ENCODE measurements around the gene CFAP100. TPM values are rescaled to one million over a fixed set of nuclear protein-coding genes. Genes with fewer than 3 reads are reported as not detected.

CFAP100 gene
- total RNA-seq, 1 experiment from 2014 or later, result not detected

DNA sequence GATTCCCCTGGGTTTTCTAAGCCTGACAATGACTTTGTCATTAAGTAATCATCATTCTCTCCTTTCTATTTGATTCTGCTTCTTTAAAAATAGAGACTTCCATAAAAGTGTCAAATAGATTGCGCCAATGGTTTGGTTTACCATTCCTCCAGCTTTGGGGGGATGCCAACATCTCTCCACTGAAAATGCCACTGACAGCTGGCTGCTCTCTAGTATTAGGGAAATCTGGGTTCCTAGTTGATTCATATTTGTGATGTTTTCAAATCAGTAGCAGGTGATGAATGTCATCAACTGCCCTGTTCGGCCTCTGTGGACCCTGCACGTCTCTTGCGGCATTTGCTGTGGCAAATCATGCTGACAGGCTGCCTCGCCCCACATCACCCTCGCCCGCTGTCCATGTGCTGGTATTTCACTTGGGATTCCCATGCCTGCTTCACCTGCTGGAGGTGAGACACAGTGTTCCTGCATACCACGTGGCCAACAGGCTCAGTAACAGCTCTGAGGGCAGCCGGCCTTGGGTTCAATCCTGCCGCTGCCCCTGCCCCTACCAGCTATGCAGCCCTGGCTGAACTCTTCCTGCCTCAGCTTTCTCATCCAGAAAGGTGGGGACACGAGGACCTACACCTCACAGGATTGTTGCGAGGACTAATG lies 52.9 kb downstream of the CFAP100 start:
- in situ Hi-C loops (cut with HindIII; ENCODE audit: low pct_unique_long_range_greater_than_20kb, low sequenced_read_pairs), result no loop called here
- no peak for DNase-seq (ENCODE audit: low read depth)

DNA sequence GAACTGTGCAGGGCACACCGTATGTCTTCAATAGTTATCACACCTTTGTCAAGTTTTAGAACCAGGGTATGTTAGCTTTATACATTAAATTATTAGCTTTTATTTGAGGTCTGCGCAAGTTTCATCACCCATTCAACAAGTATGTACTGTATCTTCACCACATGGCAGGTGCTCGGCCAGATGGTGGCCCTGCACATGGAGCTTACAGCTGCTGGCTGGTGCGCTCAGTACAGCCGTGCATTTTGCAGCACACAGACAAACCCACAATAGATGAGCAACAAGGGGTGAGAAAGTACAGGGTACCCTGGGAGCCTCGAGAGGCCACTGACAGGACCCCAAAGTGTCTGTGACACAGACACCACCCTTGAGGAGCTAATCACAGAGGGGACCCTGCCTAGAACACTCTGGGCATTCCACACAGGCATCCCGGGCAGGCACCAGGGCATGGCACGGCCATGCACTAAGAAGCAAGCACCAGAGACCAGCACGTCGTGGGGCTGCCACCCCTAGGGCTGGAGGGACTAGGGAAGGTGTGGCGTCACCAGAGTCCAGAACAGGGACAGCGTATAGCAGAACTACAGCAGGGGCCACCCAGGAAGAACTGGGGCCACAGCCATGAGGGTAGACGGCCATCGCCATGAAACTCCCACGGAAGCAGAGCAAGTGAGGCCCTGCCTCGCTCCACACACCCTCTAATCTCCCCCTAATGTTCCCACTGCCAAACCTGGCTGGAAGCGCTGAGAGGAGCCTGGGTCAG lies 53.6 kb downstream of the CFAP100 start:
- no peak for DNase-seq (ENCODE audit: low read depth)
- in situ Hi-C loops (cut with HindIII; ENCODE audit: low pct_unique_long_range_greater_than_20kb, low sequenced_read_pairs), result no loop called here

DNA sequence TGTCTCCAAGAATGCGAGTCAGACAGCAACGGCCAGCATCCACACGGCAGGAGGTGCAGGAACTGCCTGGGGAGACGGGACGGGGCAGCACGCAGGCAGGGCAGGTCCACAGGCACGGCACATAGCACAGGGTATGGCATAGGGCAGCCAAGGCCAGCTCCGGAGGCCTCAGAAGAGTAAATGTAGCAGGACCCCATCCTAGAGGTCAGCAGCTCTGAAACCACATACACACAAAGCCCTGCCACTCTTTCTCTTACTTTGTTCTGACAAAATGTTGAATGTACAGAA lies 54.1 kb downstream of the CFAP100 start:
- in situ Hi-C loops (cut with HindIII; ENCODE audit: low pct_unique_long_range_greater_than_20kb, low sequenced_read_pairs), result no loop called here
- DNase-seq (ENCODE audit: low read depth), result no peak

DNA sequence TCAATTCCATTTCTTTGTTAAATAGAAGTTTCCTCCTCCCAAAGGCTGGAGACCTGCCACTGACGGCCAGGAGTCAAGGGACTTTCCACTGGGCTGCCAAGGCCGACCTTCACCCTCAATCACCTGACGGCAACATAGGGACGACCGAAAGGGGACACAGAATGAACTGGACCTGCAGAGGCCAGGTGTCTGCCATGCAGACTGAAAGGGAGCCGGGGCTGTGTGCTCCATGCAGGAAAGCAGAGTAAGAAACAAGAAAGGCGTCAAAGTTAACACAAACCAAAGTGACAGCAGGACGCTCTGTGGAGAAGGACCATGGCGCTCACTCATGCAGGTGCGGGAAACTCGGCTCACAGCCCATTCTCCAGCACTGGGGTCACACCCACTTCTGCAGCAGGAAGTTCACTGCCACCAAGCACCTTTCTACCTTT lies 54.9 kb downstream of the CFAP100 start:
- in situ Hi-C loops (cut with HindIII; ENCODE audit: low pct_unique_long_range_greater_than_20kb, low sequenced_read_pairs), result no loop called here
- no peak for DNase-seq (ENCODE audit: low read depth)

DNA sequence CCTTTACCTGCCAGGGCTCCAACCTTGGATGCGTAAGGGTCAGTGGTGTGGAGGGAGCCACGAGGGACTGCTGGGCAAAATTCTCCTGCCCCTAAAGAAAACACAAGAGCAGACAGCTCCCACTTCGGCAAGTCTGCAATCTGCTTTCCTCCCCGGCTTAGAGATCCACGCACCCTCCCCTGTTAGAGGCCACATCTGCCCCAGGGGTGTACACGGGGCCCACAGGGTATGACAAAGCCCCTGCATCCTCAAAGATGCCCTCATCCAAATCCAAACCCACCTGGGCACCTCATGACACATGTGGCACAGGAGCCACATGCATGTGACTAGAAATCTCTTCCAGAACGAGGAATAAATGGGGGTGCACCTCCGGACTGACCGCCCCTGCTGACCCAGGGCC lies 55.5 kb downstream of the CFAP100 start:
- in situ Hi-C loops (cut with HindIII; ENCODE audit: low pct_unique_long_range_greater_than_20kb, low sequenced_read_pairs), result no loop called here
- DNase-seq (ENCODE audit: low read depth), result no peak

DNA sequence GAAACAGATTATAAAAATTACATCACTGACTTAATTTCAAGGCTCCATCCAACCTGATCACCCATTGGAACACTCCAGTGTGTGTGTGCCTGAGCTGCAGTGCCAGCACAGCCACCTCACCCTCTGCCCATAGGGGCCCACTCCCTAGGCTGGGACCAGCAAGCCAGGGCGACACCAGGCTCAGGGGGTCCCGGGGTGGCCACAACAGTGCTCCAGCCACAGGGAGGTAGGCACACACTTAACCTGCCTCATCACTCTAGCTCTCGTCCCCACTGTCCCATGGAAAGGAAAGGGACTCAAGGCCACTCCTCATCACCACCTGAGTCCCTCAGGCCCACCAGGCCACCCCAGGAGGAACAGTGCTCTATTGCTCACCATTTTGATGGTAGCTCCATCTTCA lies 56.0 kb downstream of the CFAP100 start:
- in situ Hi-C loops (cut with HindIII; ENCODE audit: low pct_unique_long_range_greater_than_20kb, low sequenced_read_pairs), result no loop called here
- DNase-seq (ENCODE audit: low read depth), result no peak

DNA sequence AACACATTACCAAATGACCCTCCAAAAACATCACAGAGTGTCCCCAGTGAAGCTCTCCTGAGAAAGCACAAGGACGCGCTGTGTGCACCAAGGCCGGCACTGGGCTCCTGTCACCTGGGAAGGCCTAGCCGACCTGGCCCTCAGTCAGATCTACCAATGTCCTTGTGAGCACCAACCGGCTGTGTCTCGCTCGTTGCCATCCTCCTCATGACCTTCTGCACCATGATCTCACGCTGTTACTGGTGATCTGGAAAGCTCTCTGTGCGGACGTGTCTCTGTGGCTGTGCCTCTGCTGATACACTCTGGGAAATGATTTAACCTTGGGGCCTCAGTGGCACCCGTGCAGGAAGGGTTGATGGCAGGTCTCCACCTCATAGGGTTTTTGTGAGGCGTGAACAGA lies 56.8 kb downstream of the CFAP100 start:
- no peak for DNase-seq (ENCODE audit: low read depth)
- in situ Hi-C loops (cut with HindIII; ENCODE audit: low pct_unique_long_range_greater_than_20kb, low sequenced_read_pairs), result no loop called here

DNA sequence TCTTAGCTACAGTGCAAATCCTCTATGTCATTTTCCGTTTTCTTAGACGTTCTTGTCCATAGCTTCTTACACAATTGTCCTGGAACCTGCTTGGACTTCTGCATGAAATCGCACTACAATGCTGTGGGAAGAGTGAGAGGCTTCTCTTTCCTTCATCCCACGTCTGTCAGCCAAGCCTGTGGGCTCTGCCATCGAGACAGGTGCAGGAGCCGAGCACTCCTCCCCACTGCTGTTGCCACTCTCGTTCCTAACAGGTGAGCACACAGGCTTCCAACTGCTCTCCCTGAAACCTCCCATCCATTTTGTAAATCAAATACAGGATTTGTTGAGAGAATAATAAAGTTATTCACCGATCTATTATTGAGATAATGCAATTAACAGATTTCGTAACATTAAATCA lies 57.5 kb downstream of the CFAP100 start:
- in situ Hi-C loops (cut with HindIII; ENCODE audit: low pct_unique_long_range_greater_than_20kb, low sequenced_read_pairs), result no loop called here
- no peak for DNase-seq (ENCODE audit: low read depth)

DNA sequence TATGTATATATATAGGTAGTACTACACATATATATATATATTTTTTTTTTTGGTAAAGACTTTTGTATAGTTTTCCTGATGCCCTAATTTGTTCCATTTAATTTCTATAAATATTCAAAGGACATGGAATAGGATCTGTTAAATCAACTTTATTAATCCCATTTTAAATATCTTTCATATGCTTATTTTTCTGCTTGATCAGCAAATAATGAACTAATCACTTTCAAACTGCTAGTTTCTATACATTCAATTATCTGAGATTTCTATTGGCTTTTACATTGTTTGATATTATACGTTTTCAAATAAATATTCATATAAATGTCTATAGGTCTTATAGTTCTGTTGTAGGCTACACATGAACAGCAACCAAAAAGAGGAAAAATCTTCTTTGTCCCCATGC lies 59.3 kb downstream of the CFAP100 start:
- no peak for DNase-seq (ENCODE audit: low read depth)
- in situ Hi-C loops (cut with HindIII; ENCODE audit: low pct_unique_long_range_greater_than_20kb, low sequenced_read_pairs), result no loop called here

DNA sequence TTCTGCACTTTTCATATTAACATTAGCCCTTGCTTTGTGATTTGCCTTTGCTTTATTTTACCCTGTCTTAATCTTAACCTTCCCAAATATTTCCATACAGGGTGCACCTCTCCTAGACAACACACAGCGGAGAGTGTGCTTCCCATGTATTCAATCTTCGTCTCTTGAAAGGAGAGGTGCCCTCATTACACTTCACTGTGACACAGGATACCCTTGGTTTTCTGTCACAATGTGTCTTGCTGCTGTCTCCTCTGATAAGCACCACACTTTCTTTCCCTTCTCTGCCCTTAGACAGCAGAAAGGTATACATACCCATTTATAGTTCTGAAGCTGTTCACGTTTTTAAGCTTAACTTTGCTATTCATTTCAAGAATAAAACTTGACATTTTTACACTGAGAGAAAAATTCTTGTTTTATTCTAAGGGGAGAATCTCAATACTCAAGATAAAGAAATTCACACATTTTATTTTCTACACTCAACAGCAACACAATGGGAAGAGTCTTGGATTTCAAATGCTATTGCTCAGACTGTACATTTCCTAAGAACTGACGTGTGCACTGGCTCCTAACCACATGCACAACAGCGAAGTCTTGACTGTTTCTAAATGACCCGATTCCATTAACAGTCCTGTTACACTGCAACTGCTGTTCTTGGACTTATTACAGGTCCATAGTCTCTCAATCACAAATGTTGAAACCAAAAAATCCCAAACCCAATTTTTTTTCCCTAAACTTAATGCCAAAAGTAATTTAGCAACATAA lies 59.9 kb downstream of the CFAP100 start:
- no peak for DNase-seq (ENCODE audit: low read depth)
- in situ Hi-C loops (cut with HindIII; ENCODE audit: low pct_unique_long_range_greater_than_20kb, low sequenced_read_pairs), result no loop called here

DNA sequence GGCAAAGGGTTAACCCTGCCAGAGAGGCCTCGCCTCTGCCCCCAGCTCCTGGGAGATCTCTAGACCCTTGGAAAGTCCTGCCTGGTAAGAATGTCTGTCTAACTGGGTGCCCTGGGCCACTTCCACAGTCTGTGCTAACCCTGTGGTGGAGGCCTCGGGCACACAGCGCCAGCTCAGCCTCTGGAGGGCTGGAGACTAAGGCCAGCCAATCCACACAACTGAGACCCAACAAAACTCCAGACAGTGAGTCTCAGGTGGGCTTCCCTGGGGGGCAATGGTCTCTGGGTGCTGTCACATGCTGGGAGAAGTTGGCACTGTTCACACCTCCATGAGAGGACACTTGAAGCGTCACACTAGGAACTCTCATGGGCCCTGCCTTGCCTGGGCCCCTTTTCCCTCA lies 61.5 kb downstream of the CFAP100 start:
- DNase-seq (ENCODE audit: low read depth), result no peak
- in situ Hi-C loops (cut with HindIII; ENCODE audit: low pct_unique_long_range_greater_than_20kb, low sequenced_read_pairs), result no loop called here

DNA sequence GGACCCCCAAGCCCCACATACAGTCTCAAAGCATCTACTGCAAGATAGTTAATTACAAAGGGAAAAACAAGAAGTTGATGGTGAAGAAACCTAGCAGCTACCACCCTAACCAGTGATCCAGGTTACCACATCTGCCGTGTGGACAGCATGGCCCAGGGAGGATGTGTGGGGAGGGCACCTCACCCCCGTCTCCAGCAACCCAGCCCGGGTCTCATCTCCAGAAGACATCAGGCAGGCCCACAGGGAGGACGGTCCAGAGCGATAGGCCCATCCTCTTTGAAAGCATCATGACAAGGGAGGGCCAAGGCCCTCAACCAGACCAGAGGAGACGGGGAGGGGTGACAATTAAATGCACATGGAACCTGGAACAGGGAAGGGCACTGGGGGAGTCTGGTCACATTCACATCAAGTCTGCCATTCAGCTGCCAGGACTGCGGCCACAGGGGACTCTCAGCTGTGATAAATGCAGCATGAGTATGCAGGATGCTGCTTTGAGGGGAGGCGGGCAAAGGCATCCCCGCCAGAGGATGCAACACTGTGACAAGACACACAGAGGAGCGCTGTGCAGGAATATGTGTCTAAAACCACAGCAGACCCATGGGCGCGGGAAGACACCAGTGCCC lies 62.2 kb downstream of the CFAP100 start:
- in situ Hi-C loops (cut with HindIII; ENCODE audit: low pct_unique_long_range_greater_than_20kb, low sequenced_read_pairs), result no loop called here
- no peak for DNase-seq (ENCODE audit: low read depth)

DNA sequence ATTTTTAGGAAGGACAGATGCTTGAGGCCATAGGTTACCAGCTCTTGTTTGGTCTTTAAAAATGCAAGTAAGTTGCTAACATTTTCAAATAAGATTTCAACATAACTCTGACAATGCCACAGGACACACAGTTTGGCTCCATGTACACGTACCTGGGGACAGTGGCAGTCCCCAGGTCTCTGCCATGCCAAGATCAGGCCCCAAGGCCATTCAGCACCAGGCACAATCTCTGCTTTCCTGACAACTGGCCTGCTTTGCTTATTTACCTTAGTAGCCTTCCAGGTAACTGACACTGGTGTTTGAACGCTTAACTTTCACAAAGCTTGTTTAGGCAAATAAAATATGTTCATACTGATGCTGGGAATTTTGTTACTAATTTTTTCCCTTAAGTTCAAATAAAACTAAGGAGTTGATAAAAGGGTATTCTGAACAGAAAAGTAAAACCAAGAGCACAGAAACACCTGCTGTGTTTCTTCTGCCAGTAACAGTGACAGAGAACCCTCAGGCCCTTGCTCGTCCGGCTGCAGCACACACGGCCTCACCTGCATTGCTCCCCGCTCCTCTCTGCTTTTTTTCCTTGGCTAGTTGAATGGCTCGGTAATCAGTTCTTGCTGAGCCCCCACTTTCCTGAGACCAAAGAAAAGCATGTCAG lies 64.5 kb downstream of the CFAP100 start:
- DNase-seq (ENCODE audit: low read depth), result no peak
- in situ Hi-C loops (cut with HindIII; ENCODE audit: low pct_unique_long_range_greater_than_20kb, low sequenced_read_pairs), result no loop called here

DNA sequence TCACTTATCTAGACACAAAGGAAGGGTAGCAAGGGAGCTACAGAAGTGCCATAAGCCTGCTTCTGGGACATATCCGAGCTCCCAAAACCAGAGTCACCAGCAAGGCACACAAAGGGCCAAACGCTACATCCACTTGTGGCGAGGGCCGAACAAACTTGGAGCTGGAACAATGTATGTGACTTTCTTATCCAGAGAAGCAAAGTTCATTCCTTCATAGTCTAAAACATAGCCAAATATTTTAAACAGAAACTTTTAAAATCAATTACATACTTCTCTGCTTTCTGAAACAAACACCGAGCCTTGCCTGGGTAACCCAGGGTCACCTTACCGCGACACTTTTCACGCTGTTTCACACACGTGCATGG lies 65.0 kb downstream of the CFAP100 start:
- DNase-seq (ENCODE audit: low read depth), result no peak
- in situ Hi-C loops (cut with HindIII; ENCODE audit: low pct_unique_long_range_greater_than_20kb, low sequenced_read_pairs), result no loop called here

DNA sequence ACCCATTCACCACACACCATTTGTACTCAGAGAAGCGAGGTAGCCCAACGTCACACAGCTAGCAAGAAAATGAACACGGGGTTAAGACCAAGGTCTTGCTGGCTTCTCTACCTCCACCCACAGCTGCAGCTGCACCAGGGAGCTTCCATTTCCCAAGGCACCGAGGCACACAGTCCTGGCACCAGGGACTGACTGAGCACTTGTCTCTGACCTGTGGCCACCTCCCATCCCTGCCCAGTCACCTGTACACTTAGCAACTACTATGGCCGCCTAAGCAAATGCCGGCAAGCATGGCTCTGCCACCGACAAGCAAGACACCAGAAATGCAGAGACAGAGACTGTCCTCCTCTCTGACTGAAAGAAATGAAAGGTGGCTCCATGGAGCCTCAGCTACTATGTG lies 65.7 kb downstream of the CFAP100 start:
- DNase-seq (ENCODE audit: low read depth), result no peak
- in situ Hi-C loops (cut with HindIII; ENCODE audit: low pct_unique_long_range_greater_than_20kb, low sequenced_read_pairs), result no loop called here

DNA sequence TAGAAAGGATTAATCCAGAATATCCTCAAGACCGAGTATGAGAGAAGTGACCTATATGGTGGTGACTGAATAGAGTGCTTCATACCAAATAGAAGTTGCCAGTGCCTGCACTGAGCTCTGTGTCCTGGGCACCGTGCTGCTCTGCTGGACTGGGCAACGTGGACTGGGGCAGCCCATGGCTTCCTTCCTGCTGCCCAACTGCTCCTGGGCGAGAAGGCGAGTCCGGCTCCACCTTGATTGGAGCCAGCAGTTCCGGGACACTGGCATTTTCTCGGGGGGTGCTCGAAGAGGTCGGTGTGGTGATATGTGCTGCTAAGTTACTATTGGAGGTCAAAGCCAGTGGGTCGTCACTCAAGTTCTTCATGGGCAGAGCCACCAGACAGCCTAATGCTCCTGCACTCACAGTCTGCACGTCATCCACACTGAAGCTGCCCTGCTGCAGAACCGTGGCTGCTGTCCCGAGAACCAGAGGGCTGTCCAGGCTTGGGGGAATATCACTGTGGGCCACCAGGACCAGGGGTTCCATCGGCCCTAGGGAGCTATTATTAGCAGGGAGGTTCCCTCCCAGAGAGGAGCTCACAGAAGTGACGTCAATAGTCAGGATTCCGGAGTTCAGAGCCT lies 66.9 kb downstream of the CFAP100 start:
- DNase-seq (ENCODE audit: low read depth), result no peak

DNA sequence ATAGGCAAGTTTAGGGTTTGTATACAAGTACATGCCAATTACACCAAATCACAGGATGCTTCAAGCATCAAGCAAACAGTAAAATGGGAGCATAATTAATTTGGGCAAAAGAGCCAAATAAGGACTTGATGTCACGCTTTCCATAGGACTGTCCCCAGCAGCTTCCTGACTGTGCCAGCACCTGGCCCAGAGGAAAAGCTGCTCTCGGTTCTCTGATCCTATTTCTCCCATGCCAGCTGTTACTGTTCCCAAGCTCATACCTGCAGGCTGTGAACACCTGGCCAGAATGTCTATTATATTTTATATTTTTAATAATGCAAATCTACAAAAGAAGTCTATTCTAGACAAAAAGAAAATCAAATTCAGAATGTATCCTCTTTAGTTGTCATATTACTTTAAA lies 68.8 kb downstream of the CFAP100 start:
- in situ Hi-C loops (cut with HindIII; ENCODE audit: low pct_unique_long_range_greater_than_20kb, low sequenced_read_pairs), result no loop called here
- DNase-seq (ENCODE audit: low read depth), result no peak

More for the DNA sequence above, 66.9 kb downstream of the CFAP100 start:
- in situ Hi-C loops (cut with HindIII; ENCODE audit: low pct_unique_long_range_greater_than_20kb, low sequenced_read_pairs), result no loop called here

DNA sequence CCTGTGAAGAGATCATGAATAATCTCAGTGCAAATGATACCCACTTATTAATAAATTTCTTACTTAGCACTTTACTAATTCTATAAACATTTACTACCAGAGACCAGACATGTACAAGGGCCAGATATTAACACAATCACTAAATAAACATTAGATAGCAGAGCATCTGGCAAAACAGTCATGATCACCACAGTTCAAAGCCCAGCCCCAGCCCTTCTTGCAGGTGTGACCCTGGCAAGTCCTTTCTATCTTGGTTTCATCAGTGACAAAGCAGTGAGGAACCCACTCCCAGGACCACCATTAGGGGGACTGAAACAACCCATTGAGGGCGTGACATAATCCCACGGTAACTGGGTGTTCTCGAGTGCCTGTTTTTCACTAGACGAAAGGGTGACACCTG lies 69.4 kb downstream of the CFAP100 start:
- DNase-seq (ENCODE audit: low read depth), result no peak

More for the DNA sequence above, 69.4 kb downstream of the CFAP100 start:
- in situ Hi-C loops (cut with HindIII; ENCODE audit: low pct_unique_long_range_greater_than_20kb, low sequenced_read_pairs), result no loop called here

Data from Caki2 (cell line).